Pancreas (tissue), 10 donors: ENCODE data around the gene SCYGR8. TPM values are rescaled to one million over a fixed set of nuclear protein-coding genes. Genes with fewer than 3 reads are reported as not detected.
A peak's percentile ranks its signal among the peaks of the same experiment; 100 is the strongest.

Source experiments
- ATAC-seq, 4 donors: fragments of 200-7000 bp; cut with Tn5 transposase; one replicate each; pipeline versions ENCODE4 v1.8.0 to v1.9.1; 2020; ENCODE audit warnings: mild to moderate bottlenecking in 4 of 4, moderate library complexity in 4 of 4
- DNase-seq, 6 donors: peaks; one replicate each; pipeline ENCODE4 v3.0.0-alpha.2; 2020
- FAIRE-seq: peaks from 2 replicates; lab custom pipeline; 2012; peaks lifted over from hg19 to GRCh38; lab: Jason Lieb, UNC
- H3K27ac ChIP-seq, 4 donors: fragments of 200-600 bp; sonication (generic); 1 replicate in 3 of 4; 2 replicates in 1 of 4; pipeline versions ENCODE4 v1.5.0 to v1.8.0; 2020
- H3K27me3 ChIP-seq, 4 donors: fragments of 200-600 bp; one replicate each; pipeline ENCODE4 v1.8.0; 2021
- H3K36me3 ChIP-seq, 3 donors: fragments of 200-600 bp; sonication (generic) in 1 of 3; one replicate each; pipeline versions ENCODE4 v1.5.0 to v1.8.0; 2020 to 2021
- H3K4me1 ChIP-seq, 3 donors: fragments of 200-600 bp; one replicate each; pipeline ENCODE4 v1.8.0; 2021
- H3K4me3 ChIP-seq, 4 donors: fragments of 200-600 bp; sonication (generic) in 2 of 4; one replicate each; pipeline versions ENCODE4 v1.5.0 to v1.8.0; 2020 to 2021
- H3K9me3 ChIP-seq, 4 donors: fragments of 200-600 bp; one replicate each; pipeline ENCODE4 v1.8.0; 2021
- CTCF ChIP-seq, 4 donors: fragments of 200-600 bp; sonication (generic) in 3 of 4; IDR thresholded peaks; one replicate each; pipeline versions ENCODE4 v1.5.0 to v1.8.0; 2021; ENCODE audit warnings: antibody characterized with exemption in 4 of 4
- WGBS, 2 donors: extraction: QIAGEN DNeasy Blood & Tissue Kit; methylation state at CpG; one replicate each; pipeline ENCODE4 v1.1.7; 2013; 5-methylcytosine and 5-hydroxymethylcytosine counted together
- intact Hi-C, 3 donors: fragments of 100-400 bp; cut with DNase I; formaldehyde crosslinking; loops; one replicate each; pipeline versions ENCODE4 v1.11.1 to v1.14.2; 2022
- polyA plus RNA-seq, 2 donors: library from polyadenylated mRNA; stranded (reverse); fragments of 200-250 nt; gene quantifications; one replicate each; pipeline ENCODE4 v1.2.3, GENCODE V29; 2013
- total RNA-seq, 6 donors: library from RNA; stranded (reverse); fragmentation: NEBNext Ultra II Directional in 4 of 6; extraction: Animal tissue kit (Norgen Biotek cat#: 25700) in 4 of 6; gene quantifications; one replicate each; pipeline versions ENCODE4 v1.2.1 to v1.2.4, GENCODE V29; 2021 to 2023
- donor health status: healthy with polysubstance abuse.
- donor health status: DM: no; HTN: no; CAD: no; lungs with moderate emphysema.
- donor health status: DM: no; HTN: no; CAD: no.
- donor health status: control.
- donor health status: control.
- donor health status: Bipolar disorder and iron deficiency.
- donor health status: DM: yes; HTN: yes; CAD: no.
- donor health status: DM: no; HTN: no; CAD: no.
- donor health status: DM: no; HTN: no; CAD: no.
- donor health status: DM: yes; HTN: yes; CAD: no.

The SCYGR8 gene
- total and polyA plus RNA-seq, 8 donors, result not detected

- TF ChIP-seq CTCF (IDR thresholded peaks at IDR 0.05), result no peak
- Histone ChIP-seq H3K36me3 (no peaks in the 10 kb centered on the region), H3K9me3 (no peaks in the 10 kb centered on the region), H3K27ac (no peak overlapping the region), H3K4me3 (no peak overlapping the region), H3K27me3 (no peaks in the 10 kb centered on the region), H3K4me1 (no peaks in the 10 kb centered on the region)
- no peak for DNase-seq
- WGBS, 2 donors, result 44 to 53% methylated on average over 14 of the region's 14 CpGs
- ATAC-seq, result no peak
- no peak for FAIRE-seq
- intact Hi-C loops, result no loop called here
These were observed 35.4 kb downstream of the SCYGR8 start for GRCh38 chr2:227780981-227781615.

GRCh38 chr2:227781841-227782240 lies 36.1 kb downstream of the SCYGR8 start:
- Histone ChIP-seq H3K27ac (no peak overlapping the region), H3K27me3 (no peaks in the 10 kb centered on the region), H3K4me3 (no peak overlapping the region), H3K36me3 (no peaks in the 10 kb centered on the region), H3K9me3 (no peaks in the 10 kb centered on the region), H3K4me1 (no peaks in the 10 kb centered on the region)
- ATAC-seq (no peak), DNase-seq (no peak), FAIRE-seq (no peak)
- intact Hi-C loops, result no loop called here
- no peak for TF ChIP-seq CTCF (IDR thresholded peaks at IDR 0.05)
- WGBS, 2 donors, result 78 to 79% methylated on average over 8 of the region's 8 CpGs

- WGBS, 2 donors, result 78 to 82% methylated on average over 5 of the region's 5 CpGs
- no peaks in the 10 kb centered on the region for H3K36me3 ChIP-seq
- no peaks in the 10 kb centered on the region for H3K9me3 ChIP-seq
- H3K27me3 ChIP-seq, result no peaks in the 10 kb centered on the region
- peak overlapping the region in 1 of 4 donors; percentile 22 for H3K27ac ChIP-seq
- DNase-seq (no peak), FAIRE-seq (no peak), ATAC-seq (no peak)
- H3K4me1 ChIP-seq, result no peaks in the 10 kb centered on the region
- no peak for TF ChIP-seq CTCF (IDR thresholded peaks at IDR 0.05)
- no peak overlapping the region for H3K4me3 ChIP-seq
- intact Hi-C loops, result no loop called here
These were observed 37.1 kb downstream of the SCYGR8 start for GRCh38 chr2:227782804-227783203.

GRCh38 chr2:227783404-227784138 lies 37.9 kb downstream of the SCYGR8 start:
- FAIRE-seq (no peak), DNase-seq (no peak), ATAC-seq (peak in 1 of 4 donors; percentile 58)
- TF ChIP-seq CTCF (IDR thresholded peaks at IDR 0.05), result no peak
- Histone ChIP-seq H3K27ac (peak overlapping the region in 1 of 4 donors; percentile 22), H3K4me1 (no peaks in the 10 kb centered on the region), H3K27me3 (no peaks in the 10 kb centered on the region), H3K4me3 (no peak overlapping the region), H3K9me3 (no peaks in the 10 kb centered on the region), H3K36me3 (no peaks in the 10 kb centered on the region)
- 72 to 82% methylated on average over 12 of the region's 12 CpGs for WGBS, 2 donors
- intact Hi-C loops, result no loop called here

GRCh38 chr2:227785293-227785692 lies 39.6 kb downstream of the SCYGR8 start:
- FAIRE-seq (no peak), ATAC-seq (peak in 2 of 4 donors; percentile 36 to 71), DNase-seq (no peak)
- TF ChIP-seq CTCF (IDR thresholded peaks at IDR 0.05), result no peak
- Histone ChIP-seq H3K4me1 (no peaks in the 10 kb centered on the region), H3K36me3 (no peaks in the 10 kb centered on the region), H3K27me3 (no peaks in the 10 kb centered on the region), H3K27ac (peak overlapping the region in 1 of 4 donors; percentile 40), H3K9me3 (no peaks in the 10 kb centered on the region), H3K4me3 (no peak overlapping the region)
- WGBS, 2 donors, result 14 to 32% methylated on average over 1 of the region's 1 CpG
- intact Hi-C loops, result no loop called here
